PFSK-1 (cell line): ENCODE measurements around the gene MAP4K4.

Experiments
- TAF1 ChIP-seq: IDR thresholded peaks from 2 replicates; pipeline ENCODE4 v1.6.1; 2012; ENCODE audit warnings: low read length, control low read depth, borderline replicate concordance; ENCODE audit not compliant: insufficient read depth
- TF ChIP-seq, protein P1 (sequence below), 2 experiments: IDR thresholded peaks; 2 replicates each; pipeline versions ENCODE4 v1.6.1 to v1.8.0; 2011 to 2012; ENCODE audit warnings: low read depth in 2 of 2, low read length in 2 of 2, control low read depth in 1 of 2, inconsistent platforms in 1 of 2, mild to moderate bottlenecking in 1 of 2, moderate library complexity in 1 of 2; ENCODE audit not compliant: insufficient read depth in 1 of 2

DNA sequence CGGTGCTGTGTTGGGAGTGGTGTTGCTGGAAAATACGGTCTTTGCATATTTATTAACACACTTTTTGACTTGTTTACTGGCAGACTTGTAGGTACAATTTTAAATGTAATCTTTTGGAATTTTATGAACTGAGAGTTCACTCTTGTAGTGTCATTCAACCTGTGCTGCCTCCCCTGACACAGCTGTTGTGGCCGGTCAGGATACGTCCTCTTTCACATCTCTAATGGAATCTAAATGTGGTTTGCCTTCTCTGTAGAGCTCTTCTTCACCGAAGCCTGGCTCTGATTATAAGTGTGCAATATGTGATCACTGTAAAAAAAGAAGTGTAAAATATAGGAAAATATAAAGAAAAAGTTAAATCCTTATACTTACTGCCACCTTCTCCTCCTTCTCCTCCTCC lies 94.7 kb downstream of the MAP4K4 start:
- no peak for TF ChIP-seq TAF1
- TF ChIP-seq, protein P1, sequence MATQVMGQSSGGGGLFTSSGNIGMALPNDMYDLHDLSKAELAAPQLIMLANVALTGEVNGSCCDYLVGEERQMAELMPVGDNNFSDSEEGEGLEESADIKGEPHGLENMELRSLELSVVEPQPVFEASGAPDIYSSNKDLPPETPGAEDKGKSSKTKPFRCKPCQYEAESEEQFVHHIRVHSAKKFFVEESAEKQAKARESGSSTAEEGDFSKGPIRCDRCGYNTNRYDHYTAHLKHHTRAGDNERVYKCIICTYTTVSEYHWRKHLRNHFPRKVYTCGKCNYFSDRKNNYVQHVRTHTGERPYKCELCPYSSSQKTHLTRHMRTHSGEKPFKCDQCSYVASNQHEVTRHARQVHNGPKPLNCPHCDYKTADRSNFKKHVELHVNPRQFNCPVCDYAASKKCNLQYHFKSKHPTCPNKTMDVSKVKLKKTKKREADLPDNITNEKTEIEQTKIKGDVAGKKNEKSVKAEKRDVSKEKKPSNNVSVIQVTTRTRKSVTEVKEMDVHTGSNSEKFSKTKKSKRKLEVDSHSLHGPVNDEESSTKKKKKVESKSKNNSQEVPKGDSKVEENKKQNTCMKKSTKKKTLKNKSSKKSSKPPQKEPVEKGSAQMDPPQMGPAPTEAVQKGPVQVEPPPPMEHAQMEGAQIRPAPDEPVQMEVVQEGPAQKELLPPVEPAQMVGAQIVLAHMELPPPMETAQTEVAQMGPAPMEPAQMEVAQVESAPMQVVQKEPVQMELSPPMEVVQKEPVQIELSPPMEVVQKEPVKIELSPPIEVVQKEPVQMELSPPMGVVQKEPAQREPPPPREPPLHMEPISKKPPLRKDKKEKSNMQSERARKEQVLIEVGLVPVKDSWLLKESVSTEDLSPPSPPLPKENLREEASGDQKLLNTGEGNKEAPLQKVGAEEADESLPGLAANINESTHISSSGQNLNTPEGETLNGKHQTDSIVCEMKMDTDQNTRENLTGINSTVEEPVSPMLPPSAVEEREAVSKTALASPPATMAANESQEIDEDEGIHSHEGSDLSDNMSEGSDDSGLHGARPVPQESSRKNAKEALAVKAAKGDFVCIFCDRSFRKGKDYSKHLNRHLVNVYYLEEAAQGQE (IDR thresholded peaks at IDR 0.05; ENCODE audit: insufficient read depth in 1 of 2, low read depth in 2 of 2, low read length in 2 of 2), result no peak
